CD4-positive, CD25-positive, alpha-beta regulatory T cell (primary cell): Measurements from ENCODE around the gene CD59. TPM values are rescaled to one million over a fixed set of nuclear protein-coding genes. Genes with fewer than 3 reads are reported as not detected.

ENCODE experiments used
- ATAC-seq, 2 donors: fragments of 150-1000 bp; cut with Tn5 transposase; one replicate each; pipeline ENCODE4 v1.10.0; 2021; ENCODE audit warnings: low read depth in 2 of 2, moderate number of reproducible peaks in 2 of 2, moderate library complexity in 1 of 2
- DNase-seq, 3 donors: peaks; one replicate each; pipeline versions ENCODE4 v3.0.0 to v3.0.0-alpha.2; 2012 to 2022; ENCODE audit warnings: mixed read lengths in 1 of 3
- H3K27ac ChIP-seq: one replicate; pipeline ENCODE4 v1.7.0; 2013; ENCODE audit warnings: mild to moderate bottlenecking, low read length; ENCODE audit not compliant: insufficient read depth, poor library complexity, severe bottlenecking
- H3K27me3 ChIP-seq: one replicate; pipeline ENCODE4 v1.7.0; 2013; ENCODE audit warnings: low read length; ENCODE audit not compliant: control insufficient read depth, insufficient read depth
- H3K36me3 ChIP-seq: one replicate; pipeline ENCODE4 v1.7.0; 2013; ENCODE audit warnings: mild to moderate bottlenecking, low read length, moderate library complexity; ENCODE audit not compliant: control insufficient read depth, insufficient read depth
- H3K4me1 ChIP-seq: 2 replicates; pipeline ENCODE4 v1.7.0; 2013; ENCODE audit warnings: mild to moderate bottlenecking, low read length; ENCODE audit not compliant: insufficient read depth, control insufficient read depth, poor library complexity, severe bottlenecking
- H3K4me3 ChIP-seq: one replicate; pipeline ENCODE4 v1.7.0; 2013; ENCODE audit warnings: low read depth, mild to moderate bottlenecking, low read length, moderate library complexity
- H3K9me3 ChIP-seq, 2 experiments: 1 replicate in 1 of 2; 2 replicates in 1 of 2; pipeline ENCODE4 v1.7.0; 2013; ENCODE audit warnings: low read length in 2 of 2, mild to moderate bottlenecking in 1 of 2, moderate library complexity in 1 of 2; ENCODE audit not compliant: control insufficient read depth in 2 of 2
- H3K27ac Mint-ChIP-seq, 3 donors: one replicate each; pipeline ENCODE4 v1.8.0; 2020 to 2022; ENCODE audit warnings: mild to moderate bottlenecking in 3 of 3, mixed read lengths in 3 of 3, moderate library complexity in 2 of 3
- H3K27me3 Mint-ChIP-seq: one replicate; pipeline ENCODE4 v1.8.0; 2022; ENCODE audit warnings: mild to moderate bottlenecking, mixed read lengths
- H3K36me3 Mint-ChIP-seq: one replicate; pipeline ENCODE4 v1.8.0; 2020; ENCODE audit warnings: mixed read lengths
- H3K4me1 Mint-ChIP-seq, 4 donors: one replicate each; pipeline ENCODE4 v1.8.0; 2020 to 2022; ENCODE audit warnings: mixed read lengths in 4 of 4, mild to moderate bottlenecking in 1 of 4
- H3K4me3 Mint-ChIP-seq, 4 donors: one replicate each; pipeline ENCODE4 v1.8.0; 2020 to 2022; ENCODE audit warnings: mild to moderate bottlenecking in 4 of 4, mixed read lengths in 4 of 4, moderate library complexity in 3 of 4
- H3K9me3 Mint-ChIP-seq, 7 donors: one replicate each; pipeline ENCODE4 v1.8.0; 2020 to 2022; ENCODE audit warnings: mixed read lengths in 7 of 7, mild to moderate bottlenecking in 3 of 7, moderate library complexity in 2 of 7
- polyA plus RNA-seq, 4 donors: library from polyadenylated mRNA; unstranded; fragments of 300-500 nt; fragmentation: Illumina TruSeq; gene quantifications; one replicate each; pipeline ENCODE4 v1.2.3, GENCODE V29; 2021
- total RNA-seq: library from RNA; stranded (reverse); gene quantifications from one replicate; pipeline ENCODE4 v1.2.3, GENCODE V29; 2022

Gene CD59
- total and polyA plus RNA-seq, 5 donors from 2014 or later, result 80.3 to 388 (median 190) TPM

DNA sequence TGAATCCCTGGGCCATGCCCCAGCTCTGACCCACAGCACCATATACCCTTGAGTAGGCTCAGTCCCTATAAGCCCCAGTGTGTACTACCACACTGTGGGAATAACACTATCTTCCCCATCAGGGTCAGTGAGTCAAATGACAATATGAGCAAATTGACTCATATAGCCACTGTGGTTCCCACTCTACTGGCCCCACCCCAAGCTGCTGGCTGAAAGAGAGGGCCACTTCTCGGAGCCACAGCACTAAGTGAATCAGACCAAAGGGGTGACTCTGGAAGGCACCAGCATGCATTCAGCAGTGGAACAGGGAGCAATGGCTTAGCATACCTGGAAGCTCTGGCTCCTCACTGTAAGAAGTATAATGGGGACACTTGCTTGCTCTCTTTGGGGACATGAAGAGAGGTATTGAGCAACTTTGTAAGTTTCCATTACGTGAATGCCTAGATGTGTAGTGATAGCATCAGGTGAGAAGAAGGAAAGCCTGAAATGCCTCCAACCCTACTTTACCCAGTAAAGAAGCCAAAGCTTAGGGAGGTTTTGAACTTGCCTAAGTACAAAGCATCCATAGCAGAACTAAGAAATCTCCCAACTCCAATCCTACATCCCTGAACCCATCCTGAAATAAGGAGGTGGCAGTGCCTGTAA lies 13.5 kb downstream of the CD59 start:
- H3K4me1 ChIP-seq, result no peaks in the 10 kb centered on the region
- no peak overlapping the region for H3K27ac ChIP-seq
- peaks cover 28% of the 10 kb centered on the region for H3K36me3 ChIP-seq
- ATAC-seq, result peak in 1 of 2 donors; percentile 38
- no peaks in the 10 kb centered on the region for H3K27me3 ChIP-seq
- DNase-seq, result peak in 1 of 3 donors; percentile 22
- H3K4me3 ChIP-seq, result no peak overlapping the region
- Mint-ChIP-seq H3K27ac (peak overlapping the region in 1 of 3 donors; percentile 44), H3K36me3 (peaks cover 25% of the 10 kb centered on the region), H3K9me3 (no peaks in the 10 kb centered on the region), H3K4me3 (no peak overlapping the region), H3K4me1 (peaks cover 18 to 47% (median 34%) of the 10 kb centered on the region in 4 donors), H3K27me3 (no peaks in the 10 kb centered on the region)
- no peaks in the 10 kb centered on the region for H3K9me3 ChIP-seq

DNA sequence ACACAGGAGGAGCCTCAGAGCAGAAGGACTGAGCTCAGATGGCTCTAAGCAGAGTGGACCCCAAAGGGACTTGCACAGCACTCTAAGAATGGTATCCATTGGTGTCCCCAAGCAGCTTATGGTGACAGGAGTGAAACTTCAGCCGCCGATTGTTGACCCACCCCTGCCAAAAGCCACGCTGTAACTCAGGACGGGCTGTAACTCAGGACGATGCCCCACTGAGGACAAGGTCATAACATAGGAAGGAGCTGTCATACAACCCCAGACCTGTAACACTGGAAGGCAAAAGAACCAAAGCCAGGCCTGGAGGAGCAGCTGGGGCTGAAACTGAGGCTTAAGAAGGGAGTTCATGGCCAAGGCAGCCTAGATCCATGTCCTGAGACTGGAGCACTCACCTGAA lies 14.2 kb downstream of the CD59 start:
- Mint-ChIP-seq H3K9me3 (no peaks in the 10 kb centered on the region), H3K27me3 (no peaks in the 10 kb centered on the region), H3K4me3 (no peak overlapping the region), H3K27ac (peak overlapping the region in 2 of 3 donors; percentile 44 to 81), H3K4me1 (peaks cover 18 to 39% (median 30%) of the 10 kb centered on the region in 4 donors), H3K36me3 (peaks cover 31% of the 10 kb centered on the region)
- no peak for ATAC-seq
- Histone ChIP-seq H3K9me3 (no peaks in the 10 kb centered on the region), H3K4me3 (no peak overlapping the region), H3K27ac (no peak overlapping the region), H3K4me1 (no peaks in the 10 kb centered on the region), H3K36me3 (peaks cover 31% of the 10 kb centered on the region), H3K27me3 (no peaks in the 10 kb centered on the region)
- DNase-seq, result no peak

DNA sequence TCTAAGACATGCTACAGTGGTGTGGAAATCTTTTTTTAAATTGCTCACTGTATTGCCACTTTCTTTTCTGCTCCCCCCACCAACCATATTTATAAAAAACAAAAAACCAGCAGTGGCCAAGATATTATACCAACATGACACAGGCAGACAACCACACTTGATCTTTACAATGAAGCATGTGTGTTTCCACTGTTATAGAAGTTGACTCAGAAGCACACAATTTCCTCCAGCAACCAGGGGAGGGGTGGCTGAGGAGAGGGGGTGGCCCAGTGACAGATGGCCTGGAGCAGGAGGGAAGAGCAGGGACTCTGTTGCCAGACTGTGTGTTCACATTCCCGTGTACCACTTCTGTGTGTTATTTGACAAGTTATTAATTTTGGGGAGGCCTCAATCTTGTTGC lies 14.8 kb downstream of the CD59 start:
- Histone ChIP-seq H3K4me1 (no peaks in the 10 kb centered on the region), H3K4me3 (no peak overlapping the region), H3K9me3 (no peaks in the 10 kb centered on the region), H3K36me3 (peaks cover 36% of the 10 kb centered on the region), H3K27ac (no peak overlapping the region), H3K27me3 (no peaks in the 10 kb centered on the region)
- ATAC-seq, result no peak
- peaks cover 37% of the 10 kb centered on the region for H3K36me3 Mint-ChIP-seq
- no peaks in the 10 kb centered on the region for H3K27me3 Mint-ChIP-seq
- peaks cover 16 to 36% (median 27%) of the 10 kb centered on the region in 4 donors for H3K4me1 Mint-ChIP-seq
- no peak overlapping the region for H3K27ac Mint-ChIP-seq
- H3K9me3 Mint-ChIP-seq, result no peaks in the 10 kb centered on the region
- no peak overlapping the region for H3K4me3 Mint-ChIP-seq
- no peak for DNase-seq

DNA sequence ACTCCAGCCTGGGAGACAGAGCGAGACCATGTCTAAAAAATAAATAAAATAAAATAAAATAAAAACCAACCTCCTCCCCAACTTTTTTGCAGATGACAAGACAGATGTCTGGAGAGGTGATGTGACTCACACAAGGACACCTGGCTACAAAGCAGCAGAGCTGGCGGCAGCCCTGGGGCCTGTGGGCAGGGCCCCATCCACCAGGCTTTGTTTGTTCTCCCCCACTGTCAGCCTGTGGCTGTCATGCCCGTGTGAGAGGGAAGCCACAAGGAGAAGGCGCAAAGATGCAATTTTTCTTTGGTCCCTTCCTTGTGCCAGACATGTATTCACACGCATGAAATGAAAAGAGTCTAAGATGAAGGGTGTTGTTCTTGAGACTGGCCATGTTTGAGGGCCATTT lies 16.6 kb downstream of the CD59 start:
- H3K4me1 ChIP-seq, result no peaks in the 10 kb centered on the region

DNA sequence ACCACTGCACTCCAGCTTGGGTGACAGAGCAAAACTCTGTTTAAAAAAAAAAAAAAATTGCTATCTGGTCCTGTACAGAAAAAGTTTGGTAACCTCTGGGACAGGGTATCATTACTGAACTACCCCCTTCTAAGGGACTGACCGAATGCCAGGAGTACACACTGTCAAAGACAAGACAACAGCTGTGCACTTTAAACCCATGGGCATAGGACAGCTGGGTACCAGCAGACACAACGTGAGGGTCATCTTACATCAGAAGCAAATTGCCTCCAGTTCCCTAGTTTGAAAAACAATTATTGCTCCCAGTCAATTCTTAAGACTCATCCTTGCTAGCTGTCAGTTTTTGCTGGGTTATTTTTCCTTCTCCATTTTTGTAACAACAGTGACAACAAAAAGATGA lies 17.8 kb downstream of the CD59 start:
- no peaks in the 10 kb centered on the region for H3K4me1 ChIP-seq
- H3K27me3 ChIP-seq, result no peaks in the 10 kb centered on the region
- no peaks in the 10 kb centered on the region for H3K27me3 Mint-ChIP-seq
- no peaks in the 10 kb centered on the region for H3K9me3 ChIP-seq
- H3K4me1 Mint-ChIP-seq, result peaks cover 6 to 10% (median 8%) of the 10 kb centered on the region in 4 donors
- no peak overlapping the region for H3K4me3 ChIP-seq
- DNase-seq, result no peak
- H3K27ac ChIP-seq, result no peak overlapping the region
- ATAC-seq, result no peak
- H3K36me3 ChIP-seq, result peaks cover 57% of the 10 kb centered on the region
- no peak overlapping the region for H3K27ac Mint-ChIP-seq
- peaks cover 42% of the 10 kb centered on the region for H3K36me3 Mint-ChIP-seq
- H3K4me3 Mint-ChIP-seq, result no peak overlapping the region
- H3K9me3 Mint-ChIP-seq, result no peaks in the 10 kb centered on the region

More for the DNA sequence above, 16.6 kb downstream of the CD59 start:
- ATAC-seq (no peak), DNase-seq (no peak)
- Histone ChIP-seq H3K27ac (no peak overlapping the region), H3K9me3 (no peaks in the 10 kb centered on the region), H3K36me3 (peaks cover 49% of the 10 kb centered on the region), H3K4me3 (no peak overlapping the region), H3K27me3 (no peaks in the 10 kb centered on the region)
- Mint-ChIP-seq H3K9me3 (no peaks in the 10 kb centered on the region), H3K4me3 (no peak overlapping the region), H3K4me1 (peaks cover 8 to 20% (median 13%) of the 10 kb centered on the region in 4 donors), H3K36me3 (peaks cover 42% of the 10 kb centered on the region), H3K27ac (no peak overlapping the region), H3K27me3 (no peaks in the 10 kb centered on the region)

DNA sequence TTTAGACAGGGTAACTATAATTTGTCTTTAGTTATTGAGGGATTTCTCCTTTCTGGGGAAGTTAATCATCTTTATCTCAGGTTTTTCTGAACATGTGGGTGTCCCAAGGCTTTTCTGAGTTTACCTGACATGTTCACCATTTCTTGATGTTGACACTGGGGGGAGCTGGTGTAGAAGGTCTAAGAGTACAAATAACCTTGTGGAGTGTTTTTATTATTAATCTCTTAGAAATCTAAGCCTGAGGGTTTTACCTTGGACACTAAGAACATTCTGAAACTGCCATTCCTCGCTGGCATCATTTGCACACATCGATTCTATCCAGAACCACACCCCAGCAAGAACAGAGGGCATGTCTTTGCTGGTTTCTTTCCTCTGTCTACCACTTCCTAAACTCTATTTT lies 20.0 kb downstream of the CD59 start:
- ATAC-seq, result no peak

DNA sequence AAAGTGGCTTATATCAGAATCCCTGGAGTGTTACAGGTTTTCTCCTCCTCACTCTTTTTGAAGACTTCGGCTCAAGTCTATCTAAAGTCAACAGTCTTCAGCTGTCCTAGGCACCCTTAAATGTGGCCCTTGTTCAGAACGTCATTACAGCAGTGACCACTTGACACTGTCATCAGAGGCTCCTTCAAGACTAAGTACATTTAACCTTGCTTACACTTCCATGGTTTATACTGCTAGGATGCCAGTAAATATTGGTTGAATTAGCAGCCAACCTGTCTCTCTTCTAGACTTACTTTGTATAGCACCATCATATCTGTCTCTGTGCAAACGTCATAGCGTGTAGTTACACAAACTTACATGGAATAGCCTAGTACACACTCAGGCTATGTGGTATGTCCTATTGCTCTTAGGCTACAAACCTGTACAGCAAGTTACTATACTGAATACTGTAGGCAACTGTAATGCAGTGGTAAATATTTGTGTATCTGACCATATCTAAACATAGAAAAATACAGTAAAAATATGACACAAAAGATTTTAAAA lies 22.3 kb downstream of the CD59 start:
- H3K27ac ChIP-seq, result no peak overlapping the region
- no peaks in the 10 kb centered on the region for H3K27me3 ChIP-seq
- peaks cover 54% of the 10 kb centered on the region for H3K36me3 ChIP-seq
- H3K4me1 Mint-ChIP-seq, result peaks cover 0 to 3% (median 0%) of the 10 kb centered on the region in 4 donors
- H3K4me1 ChIP-seq, result no peaks in the 10 kb centered on the region
- H3K27ac Mint-ChIP-seq, result no peak overlapping the region
- H3K9me3 ChIP-seq, result no peaks in the 10 kb centered on the region
- DNase-seq (no peak), ATAC-seq (no peak)
- no peaks in the 10 kb centered on the region for H3K27me3 Mint-ChIP-seq
- no peaks in the 10 kb centered on the region for H3K9me3 Mint-ChIP-seq
- no peak overlapping the region for H3K4me3 ChIP-seq
- H3K36me3 Mint-ChIP-seq, result peaks cover 31% of the 10 kb centered on the region
- H3K4me3 Mint-ChIP-seq, result no peak overlapping the region

More for the DNA sequence above, 20.0 kb downstream of the CD59 start:
- Mint-ChIP-seq H3K27ac (no peak overlapping the region), H3K9me3 (no peaks in the 10 kb centered on the region), H3K4me1 (peaks cover 0 to 3% (median 0%) of the 10 kb centered on the region in 4 donors), H3K27me3 (no peaks in the 10 kb centered on the region), H3K4me3 (no peak overlapping the region), H3K36me3 (peaks cover 33% of the 10 kb centered on the region)
- Histone ChIP-seq H3K27ac (no peak overlapping the region), H3K9me3 (no peaks in the 10 kb centered on the region), H3K36me3 (peaks cover 54% of the 10 kb centered on the region), H3K4me1 (no peaks in the 10 kb centered on the region), H3K27me3 (no peaks in the 10 kb centered on the region), H3K4me3 (no peak overlapping the region)
- DNase-seq, result peak in 1 of 3 donors; percentile 58
